ENCODE data around the gene KATNAL2. TPM values are rescaled to one million over a fixed set of nuclear protein-coding genes. Genes with fewer than 3 reads are reported as not detected.

KATNAL2 gene
- total RNA-seq, 1 donor from 2014 or later, result 0.23 TPM

GRCh38 chr18:47151439-47151838, 234.0 kb downstream of the KATNAL2 start:
- H3K4me1 Mint-ChIP-seq (ENCODE audit: low read depth), result peaks cover 26% of the 10 kb centered on the region
- no peaks in the 10 kb centered on the region for H3K27me3 Mint-ChIP-seq (ENCODE audit: low read depth)
- H3K9me3 Mint-ChIP-seq, result no peaks in the 10 kb centered on the region
- no peak overlapping the region for H3K27ac Mint-ChIP-seq
- intact Hi-C loops (cut with micrococcal nuclease), result loop anchor here (10.0 kb wide), 1 partner anchor 237 kb away; the partner anchor contains the start of genes KATNAL2 and PIAS2
- no peak for DNase-seq (ENCODE audit: low spot score)
- H3K4me3 Mint-ChIP-seq (ENCODE audit: low read depth), result peak overlapping the region; percentile 95
- peaks cover 30% of the 10 kb centered on the region for H3K36me3 Mint-ChIP-seq (ENCODE audit: low read depth)

Other genes with a start within 250 kb of the KATNAL2 start
- 0.05 and 0.39 TPM in 2 replicates for gene ST8SIA5, start 160.5 kb upstream of the KATNAL2 start, total RNA-seq
- gene PIAS2, start 95 bp upstream of the KATNAL2 start, total RNA-seq, result 24.2 and 27.1 TPM in 2 replicates
- gene ELOA2, start 118.0 kb downstream of the KATNAL2 start, total RNA-seq, result not detected in 2 replicates
- 39.3 and 40.8 TPM in 2 replicates for gene HDHD2, start 232.9 kb downstream of the KATNAL2 start, total RNA-seq